HG02981 (cell line): Measurements from ENCODE around the gene VAV2.

Experiments
- ATAC-seq: cut with Tn5 transposase; IDR thresholded peaks from one replicate; pipeline ENCODE4 v1.9.1; 2021; ENCODE audit warnings: mild to moderate bottlenecking, moderate library complexity; ENCODE audit not compliant: unreplicated experiment

The VAV2 gene

GRCh38 chr9:133943781-133944745 is 48.1 kb downstream of the VAV2 start:
- ATAC-seq, result no peak

- ATAC-seq, result no peak
Observed at GRCh38 chr9:133943036-133943780, 48.9 kb downstream of the VAV2 start.

DNA sequence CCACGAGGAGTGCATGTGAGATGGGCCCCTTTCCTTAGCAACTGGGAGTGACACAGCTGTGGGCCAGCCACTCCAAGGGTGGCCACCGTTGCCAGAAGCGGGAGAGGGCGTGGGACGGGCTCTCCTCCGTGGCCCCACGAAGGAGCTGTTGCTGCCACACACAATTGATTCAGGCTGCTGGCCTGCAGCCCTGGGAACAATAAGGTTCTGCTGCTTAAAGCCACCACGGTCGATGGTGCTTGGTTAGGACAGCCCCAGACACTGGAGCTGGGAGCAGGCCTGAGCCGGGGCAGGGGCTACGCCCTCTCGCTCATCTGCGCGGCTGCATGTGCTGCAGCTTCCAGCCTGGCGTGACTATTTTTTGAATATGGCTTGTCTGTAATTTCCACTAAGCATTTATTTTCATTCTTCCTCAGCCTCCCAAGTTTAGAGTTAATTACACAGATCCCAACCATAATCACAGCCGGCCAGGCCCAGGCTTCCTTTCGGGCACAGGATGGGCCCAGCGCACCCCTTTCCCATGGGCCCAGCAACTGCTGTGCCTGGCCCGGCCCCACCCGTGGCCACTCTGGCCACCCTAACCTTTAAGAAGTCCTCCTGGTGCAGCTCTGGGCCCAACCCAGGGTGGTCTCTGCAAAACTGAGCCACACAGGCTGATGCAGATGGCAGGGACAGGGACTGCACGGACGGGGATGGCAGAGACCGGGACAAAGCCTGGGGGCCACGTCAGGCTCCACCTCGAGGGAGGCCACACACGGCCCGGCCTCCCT is 49.7 kb downstream of the VAV2 start:
- no peak for ATAC-seq

- no peak for ATAC-seq
Observed at GRCh38 chr9:133939845-133940244, 52.3 kb downstream of the VAV2 start.

DNA sequence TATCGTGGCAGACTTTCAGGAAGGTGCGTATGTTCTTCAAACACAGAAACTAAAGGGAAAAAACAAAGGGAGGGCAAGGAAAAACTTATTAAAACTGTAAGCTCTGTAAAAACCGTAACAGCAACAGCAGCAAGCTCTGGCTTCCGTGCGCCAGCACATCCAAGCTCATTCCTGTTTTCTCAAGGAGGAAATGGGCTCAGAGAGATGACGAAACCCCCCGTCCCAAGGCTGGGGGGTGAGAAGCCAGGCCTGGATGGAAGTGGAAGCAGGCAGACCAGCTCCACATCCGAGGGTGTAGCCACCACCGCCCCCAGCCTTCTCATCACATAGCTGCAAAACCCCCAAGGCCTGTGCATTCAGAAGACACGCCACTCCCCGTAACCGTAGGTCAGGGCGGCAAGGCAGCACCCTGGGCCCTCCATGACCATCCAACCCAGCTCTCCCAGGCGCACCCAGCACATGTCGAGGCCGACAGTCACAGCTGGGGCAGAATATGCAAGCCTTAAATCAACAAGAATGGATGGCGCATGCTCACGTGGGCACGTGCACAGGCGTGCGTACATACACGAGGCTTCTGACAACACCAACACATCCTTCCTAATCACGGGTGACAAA is 52.8 kb downstream of the VAV2 start:
- no peak for ATAC-seq

DNA sequence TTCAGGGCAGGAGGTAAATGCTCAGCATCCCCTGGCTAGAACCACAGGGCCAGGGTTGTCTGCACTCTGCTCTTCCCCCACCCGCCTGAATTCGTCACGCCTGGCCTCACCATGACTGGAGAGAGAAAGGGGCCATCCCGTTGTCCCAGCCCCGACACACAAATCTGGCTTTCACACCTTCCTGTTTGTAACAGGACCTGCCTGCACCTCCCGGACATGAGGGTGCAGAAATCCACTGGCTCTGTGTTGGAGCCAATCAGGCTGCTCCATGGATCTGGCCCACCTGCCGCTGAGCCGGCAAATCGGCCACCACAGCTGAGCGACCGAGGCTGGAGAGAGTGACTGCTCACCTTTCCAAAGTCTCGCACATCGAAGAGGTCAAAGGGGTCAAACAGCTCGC is 53.4 kb downstream of the VAV2 start:
- no peak for ATAC-seq

DNA sequence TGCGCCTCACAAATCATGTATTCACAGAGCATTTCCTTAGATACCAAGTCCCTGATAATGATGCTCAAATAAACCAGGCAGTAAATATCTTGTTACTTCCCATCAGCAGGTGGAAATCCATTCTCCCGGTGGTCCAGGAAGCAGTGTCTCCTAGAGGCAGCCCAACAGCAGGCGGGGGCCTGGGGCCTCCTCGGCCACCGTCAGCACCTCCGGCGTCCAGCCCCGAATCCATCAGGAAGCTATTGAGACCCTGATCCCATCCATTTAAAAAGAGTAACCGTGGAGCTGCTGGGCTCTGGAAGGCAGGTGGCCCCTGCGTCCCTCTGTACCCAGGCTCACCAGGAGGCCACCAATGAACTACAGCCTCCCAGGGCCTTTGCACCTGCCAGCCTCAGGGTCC is 54.0 kb downstream of the VAV2 start:
- ATAC-seq, result no peak

DNA sequence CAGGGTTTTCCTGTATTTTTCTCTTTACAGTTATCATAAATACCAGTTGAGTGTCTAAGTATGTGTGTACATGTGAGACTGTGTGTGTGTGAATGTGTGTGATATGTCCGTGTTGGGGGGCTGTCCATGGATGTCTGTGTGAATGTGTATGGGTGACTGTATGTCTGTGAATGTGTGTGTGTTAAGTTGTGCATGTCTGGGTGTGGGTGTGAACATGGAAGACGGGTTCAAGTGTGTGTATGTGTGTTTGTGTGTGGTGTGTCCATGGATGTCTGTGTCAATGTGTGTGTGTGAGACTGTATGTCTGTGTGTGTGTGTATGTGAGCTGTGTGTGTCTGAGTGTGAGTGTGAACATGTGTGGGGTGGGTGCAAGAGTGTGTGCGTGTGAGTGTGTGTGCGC is 55.0 kb downstream of the VAV2 start:
- no peak for ATAC-seq

DNA sequence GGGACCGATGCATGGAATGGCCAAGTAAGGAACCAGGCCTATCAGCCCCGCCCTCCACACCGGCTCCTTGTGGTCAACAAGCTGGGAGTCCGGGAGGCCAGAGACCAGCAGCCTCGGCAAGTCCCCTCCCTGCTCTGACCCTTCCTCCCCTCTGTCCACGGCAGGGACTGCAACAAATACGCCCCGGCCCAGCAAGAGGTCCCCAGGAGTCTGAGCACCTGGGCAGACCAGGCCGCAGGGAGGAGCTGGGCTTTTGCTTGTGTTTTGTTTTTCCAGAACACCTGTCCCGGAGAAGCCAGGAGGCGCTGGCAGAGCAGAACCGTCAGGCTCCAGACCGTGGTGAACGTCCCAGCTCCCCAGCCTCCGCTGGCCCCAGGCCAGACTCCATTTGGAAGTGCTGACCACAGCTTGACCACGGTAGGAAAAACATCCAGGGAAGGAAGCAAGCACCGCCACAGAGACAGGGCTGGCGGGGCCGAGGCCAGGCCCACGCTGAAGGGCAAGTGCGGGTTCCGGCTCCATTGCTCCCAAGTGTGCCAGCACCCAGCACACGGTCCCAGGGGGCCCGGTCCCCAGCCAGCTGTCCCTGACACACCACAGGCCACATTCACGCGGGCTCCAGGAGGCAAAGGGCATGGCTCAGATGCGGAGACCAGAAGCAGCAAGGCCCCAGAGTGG is 56.7 kb downstream of the VAV2 start:
- ATAC-seq, result no peak

- ATAC-seq, result no peak
Observed at GRCh38 chr9:133934482-133935232, 57.5 kb downstream of the VAV2 start.

DNA sequence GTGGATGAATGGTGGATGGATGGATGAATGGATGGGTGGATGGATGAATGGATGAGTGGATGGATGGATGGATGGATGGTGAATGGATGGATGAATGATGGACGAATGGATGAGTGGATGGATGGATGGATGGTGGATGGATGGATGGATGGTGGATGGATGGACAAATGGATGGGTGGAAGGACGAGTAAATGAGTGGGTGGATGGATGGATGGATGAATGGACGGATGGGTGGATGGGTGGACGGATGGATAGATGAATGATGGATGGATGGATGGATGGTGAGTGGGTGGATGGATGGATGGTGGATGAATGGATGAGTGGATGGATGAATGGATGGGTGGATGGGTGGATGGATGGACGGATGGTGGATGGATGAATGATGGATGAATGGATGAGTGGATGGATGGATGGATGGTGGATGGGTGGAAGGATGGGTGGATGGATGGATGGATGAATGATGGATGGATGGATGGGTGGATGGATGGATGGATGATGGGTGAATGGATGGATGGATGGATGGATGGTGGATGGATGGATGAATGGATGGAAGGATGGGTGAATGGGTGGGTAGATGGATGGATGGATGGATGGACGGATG is 58.6 kb downstream of the VAV2 start:
- no peak for ATAC-seq

DNA sequence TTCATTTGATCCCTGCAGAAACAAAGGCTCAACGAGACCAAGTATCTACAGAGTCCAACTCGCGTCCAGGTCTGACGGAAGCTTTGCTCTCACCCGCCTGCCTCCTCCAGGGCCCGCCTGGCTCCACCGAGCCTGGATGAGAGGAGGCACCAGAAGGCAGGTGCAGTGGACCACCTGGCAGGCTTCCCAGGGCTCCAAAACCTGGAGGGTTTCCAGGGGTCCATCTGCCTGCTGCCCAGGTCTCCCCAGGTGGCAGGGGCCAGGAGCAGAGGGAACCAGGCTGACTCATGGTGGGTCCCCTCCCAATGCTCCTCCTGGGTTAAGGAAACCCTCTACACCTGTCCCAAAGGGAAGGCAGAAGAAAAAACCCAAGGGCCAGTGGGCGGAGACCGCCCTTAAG is 59.5 kb downstream of the VAV2 start:
- ATAC-seq, result no peak

GRCh38 chr9:133932181-133932580 is 59.9 kb downstream of the VAV2 start:
- ATAC-seq, result no peak

GRCh38 chr9:133930682-133931485 is 61.2 kb downstream of the VAV2 start:
- ATAC-seq, result no peak

DNA sequence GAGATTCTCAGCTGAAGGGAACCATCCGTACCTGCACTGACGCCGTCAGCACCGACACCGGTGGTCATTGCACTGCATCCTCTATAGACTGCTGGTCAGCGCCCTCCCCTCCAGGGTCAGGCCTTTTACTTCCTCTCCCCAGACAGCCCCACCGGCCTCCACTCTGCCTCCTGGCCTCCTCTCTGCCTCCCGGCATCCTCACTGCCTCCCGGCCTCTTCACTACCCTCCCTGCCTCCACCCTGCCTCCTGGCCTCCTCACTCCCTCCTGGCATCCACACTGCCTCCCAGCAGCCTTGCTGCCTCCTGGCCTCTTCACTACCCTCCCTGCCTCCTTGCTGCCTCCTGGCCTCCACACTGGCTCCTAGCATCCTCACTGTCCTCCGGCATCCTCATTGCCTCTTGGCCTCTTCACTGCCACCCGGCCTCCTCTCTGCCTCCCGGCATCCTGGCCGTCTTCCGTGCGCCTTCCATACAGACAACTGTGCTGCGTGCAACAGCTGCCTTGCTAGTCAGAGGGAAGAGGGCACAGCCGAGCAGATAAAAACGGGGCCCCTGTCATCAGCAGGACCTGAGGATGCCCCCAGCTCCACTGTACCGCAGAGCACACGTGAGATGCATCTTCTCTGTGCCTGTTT is 62.0 kb downstream of the VAV2 start:
- ATAC-seq, result no peak

- no peak for ATAC-seq
Observed at GRCh38 chr9:133929599-133929998, 62.5 kb downstream of the VAV2 start.

DNA sequence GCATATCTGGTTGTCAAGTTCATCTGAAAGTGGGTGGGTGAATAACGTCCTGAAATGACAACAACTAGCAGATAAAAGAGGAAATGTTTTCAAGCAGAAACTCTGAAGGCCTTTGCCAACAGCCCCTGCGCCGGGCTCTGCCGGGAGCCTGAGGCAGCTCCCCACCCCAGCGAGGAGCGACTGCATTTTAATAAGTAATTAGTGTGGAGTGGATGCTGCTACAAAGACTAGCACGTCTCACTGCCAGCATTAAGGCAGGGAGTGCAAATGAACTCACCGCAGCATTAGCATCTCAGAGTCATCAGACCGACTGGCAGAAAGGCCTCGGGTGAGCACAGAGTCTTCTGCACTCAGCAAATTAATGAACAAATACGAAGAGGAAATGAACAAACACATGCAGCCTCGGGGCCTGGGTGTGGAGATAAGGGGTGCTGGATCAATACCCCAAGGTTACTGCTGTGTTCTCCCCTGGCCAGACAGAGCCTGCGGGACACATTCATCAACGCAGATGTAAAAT is 63.8 kb downstream of the VAV2 start:
- ATAC-seq, result no peak

DNA sequence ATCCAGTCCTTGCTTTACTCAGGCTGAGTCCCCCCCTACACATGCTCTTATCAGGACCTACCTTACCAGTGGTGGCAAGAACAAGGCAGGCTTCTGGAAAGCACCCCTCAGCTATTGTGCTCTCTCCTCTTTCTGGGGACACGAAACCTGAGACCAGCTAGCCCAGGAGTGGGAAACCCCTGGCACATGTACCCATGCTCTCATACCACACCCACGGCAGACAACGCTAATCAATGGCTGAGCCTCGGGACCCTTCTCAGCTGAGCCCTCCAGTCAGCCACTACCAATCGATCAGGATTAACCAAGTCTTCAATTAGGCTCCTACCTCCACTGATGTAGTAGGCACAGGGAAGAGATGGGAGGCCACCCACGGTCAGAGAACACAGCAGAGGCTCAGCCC is 65.1 kb downstream of the VAV2 start:
- no peak for ATAC-seq
